ENCODE results near the gene TMEM255B.
"Not testable (repeated sequence)": the region's sequence is repeated elsewhere in the genome, so short reads cannot be mapped to it uniquely, and the experiment has no call there.

TMEM255B gene

GRCh38 chr13:113735194-113735593 is 23.8 kb upstream of the TMEM255B start:
- DNase-seq: no peak

- no peak for DNase-seq
These were observed 23.3 kb upstream of the TMEM255B start for GRCh38 chr13:113735750-113736149.

GRCh38 chr13:113736258-113736731 is 22.7 kb upstream of the TMEM255B start:
- DNase-seq: no peak

- no peak for DNase-seq
These were observed 21.2 kb upstream of the TMEM255B start for GRCh38 chr13:113737803-113738202.

- no peak for DNase-seq
These were observed 19.3 kb upstream of the TMEM255B start for GRCh38 chr13:113739527-113740285.

- no peak for DNase-seq
These were observed 18.8 kb upstream of the TMEM255B start for GRCh38 chr13:113740286-113740556.

- no peak for DNase-seq
These were observed 18.4 kb upstream of the TMEM255B start for GRCh38 chr13:113740661-113741060.

- no peak for DNase-seq
These were observed 17.8 kb upstream of the TMEM255B start for GRCh38 chr13:113741191-113741668.

- DNase-seq: no peak
These were observed 17.0 kb upstream of the TMEM255B start for GRCh38 chr13:113742000-113742441.

GRCh38 chr13:113742445-113743120 is 16.4 kb upstream of the TMEM255B start:
- no peak for DNase-seq

GRCh38 chr13:113743366-113744195 is 15.4 kb upstream of the TMEM255B start:
- DNase-seq: no peak

- DNase-seq: no peak
These were observed 14.6 kb upstream of the TMEM255B start for GRCh38 chr13:113744197-113745000.

- DNase-seq: no peak
These were observed 14.0 kb upstream of the TMEM255B start for GRCh38 chr13:113745059-113745458.

- not testable (repeated sequence) for DNase-seq
These were observed 13.4 kb upstream of the TMEM255B start for GRCh38 chr13:113745500-113746142.

GRCh38 chr13:113746143-113746525 is 12.9 kb upstream of the TMEM255B start:
- no peak for DNase-seq

GRCh38 chr13:113746671-113747070 is 12.4 kb upstream of the TMEM255B start:
- DNase-seq: no peak

- DNase-seq: no peak
These were observed 11.7 kb upstream of the TMEM255B start for GRCh38 chr13:113747291-113747833.

GRCh38 chr13:113748101-113748861 is 10.7 kb upstream of the TMEM255B start:
- no peak for DNase-seq

GRCh38 chr13:113748862-113749451 is 10.1 kb upstream of the TMEM255B start:
- no peak for DNase-seq

GRCh38 chr13:113749507-113749906 is 9.5 kb upstream of the TMEM255B start:
- no peak for DNase-seq

- DNase-seq: no peak
These were observed 9.1 kb upstream of the TMEM255B start for GRCh38 chr13:113749967-113750366.

All from activated effector memory CD4-positive, alpha-beta T cell treated with anti-CD3 and anti-CD28 coated beads, Interleukin-2, amount 50 U/mL, for 16 hours (primary cell).